NCI-H524 treated with DMSO at 0.1 percent for 48 hours (cell line): ENCODE measurements around the gene ZDHHC19.
"Not testable (repeated sequence)": the region's sequence is repeated elsewhere in the genome, so short reads cannot be mapped to it uniquely, and the experiment has no call there.

Source experiments
- DNase-seq: peaks from one replicate; lab custom pipeline; 2025; lab: John Stamatoyannopoulos, UW

ZDHHC19 gene

GRCh38 chr3:196210673-196211556 is at the start of gene ZDHHC19:
Gene ZDHHC19 (minus strand): TSS chr3:196211400. CDS start chr3:196211315, 85 bp downstream.
- DNase-seq = no peak

GRCh38 chr3:196260784-196261183 is 49.6 kb upstream of the ZDHHC19 start:
- no peak for DNase-seq

- DNase-seq = no peak
These were observed 44.6 kb upstream of the ZDHHC19 start for GRCh38 chr3:196255776-196256175.

- DNase-seq = no peak
These were observed 43.4 kb upstream of the ZDHHC19 start for GRCh38 chr3:196254376-196255283.

- DNase-seq = no peak
These were observed 40.7 kb upstream of the ZDHHC19 start for GRCh38 chr3:196251918-196252317.

- no peak for DNase-seq
These were observed 35.6 kb upstream of the ZDHHC19 start for GRCh38 chr3:196246612-196247308.

- DNase-seq = not testable (repeated sequence)
These were observed 33.0 kb upstream of the ZDHHC19 start for GRCh38 chr3:196244166-196244565.

GRCh38 chr3:196241704-196242103 is 30.5 kb upstream of the ZDHHC19 start:
- no peak for DNase-seq

- DNase-seq = no peak
These were observed 29.2 kb upstream of the ZDHHC19 start for GRCh38 chr3:196240424-196240823.

GRCh38 chr3:196238612-196239560 is 27.7 kb upstream of the ZDHHC19 start:
- DNase-seq = no peak

GRCh38 chr3:196237203-196237602 is 26.0 kb upstream of the ZDHHC19 start:
- DNase-seq = no peak

- no peak for DNase-seq
These were observed 25.0 kb upstream of the ZDHHC19 start for GRCh38 chr3:196236223-196236622.

GRCh38 chr3:196235452-196236122 is 24.4 kb upstream of the ZDHHC19 start:
- DNase-seq = no peak

GRCh38 chr3:196232882-196233251 is 21.7 kb upstream of the ZDHHC19 start:
- DNase-seq = no peak

- no peak for DNase-seq
These were observed 21.1 kb upstream of the ZDHHC19 start for GRCh38 chr3:196232154-196232881.

GRCh38 chr3:196227629-196228493 is 16.7 kb upstream of the ZDHHC19 start:
- DNase-seq = no peak

- DNase-seq = no peak
These were observed 15.9 kb upstream of the ZDHHC19 start for GRCh38 chr3:196227121-196227561.

- no peak for DNase-seq
These were observed 14.7 kb upstream of the ZDHHC19 start for GRCh38 chr3:196225763-196226364.
